NCI-H2081 treated with DMSO at 0.1 percent for 48 hours (cell line): ENCODE measurements around the gene ZNF583.

Experiments
- DNase-seq: peaks from one replicate; lab custom pipeline; 2025; lab: John Stamatoyannopoulos, UW

ZNF583 gene

GRCh38 chr19:56474308-56474707, 70.2 kb downstream of the ZNF583 start:
- DNase-seq = no peak

- no peak for DNase-seq
Measured at GRCh38 chr19:56476093-56476492, 72.0 kb downstream of the ZNF583 start.
